NOMO-1 treated with DMSO at 0.1 percent for 48 hours (cell line): ENCODE measurements around the gene CRTC3.
"Not testable (repeated sequence)": the region's sequence is repeated elsewhere in the genome, so short reads cannot be mapped to it uniquely, and the experiment has no call there.

Source experiments
- DNase-seq: peaks from one replicate; lab custom pipeline; 2025; ENCODE audit not compliant: unreplicated experiment; lab: John Stamatoyannopoulos, UW

Gene CRTC3

DNA sequence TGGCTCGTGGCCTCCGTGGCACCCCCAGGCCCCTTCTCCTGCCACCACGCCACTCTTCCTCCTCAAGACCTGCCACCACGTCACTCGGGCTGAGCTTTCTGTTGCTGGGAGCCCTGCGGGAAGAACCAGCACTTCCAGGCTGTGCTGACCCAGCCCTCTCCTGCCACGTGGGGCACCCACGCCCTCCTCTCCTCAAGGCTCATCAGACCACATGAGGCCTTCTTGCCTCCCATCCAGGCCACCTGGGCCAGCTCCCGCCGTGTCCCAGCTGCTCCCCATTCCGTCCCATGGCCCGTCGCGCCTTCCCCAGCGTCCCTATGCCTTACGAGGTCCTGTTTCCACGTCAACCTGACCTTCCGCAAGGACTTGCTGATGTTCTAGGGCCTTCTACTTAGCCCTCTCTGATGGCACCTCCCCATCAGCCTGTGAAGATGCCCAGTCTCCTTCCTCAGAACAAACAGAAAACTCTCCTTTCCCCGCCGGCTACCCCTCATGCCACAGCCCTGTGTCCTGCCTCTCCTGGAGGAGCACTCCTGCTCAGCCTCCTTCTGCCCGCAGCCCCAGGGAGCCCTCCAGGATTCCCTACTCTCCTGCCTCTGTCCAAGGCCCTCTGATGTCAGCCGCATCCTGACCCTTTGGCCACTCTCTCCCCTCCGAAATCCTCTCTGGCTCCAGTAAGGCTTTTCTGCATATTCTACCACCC, 116.3 kb downstream of the CRTC3 start:
- DNase-seq: no peak

DNA sequence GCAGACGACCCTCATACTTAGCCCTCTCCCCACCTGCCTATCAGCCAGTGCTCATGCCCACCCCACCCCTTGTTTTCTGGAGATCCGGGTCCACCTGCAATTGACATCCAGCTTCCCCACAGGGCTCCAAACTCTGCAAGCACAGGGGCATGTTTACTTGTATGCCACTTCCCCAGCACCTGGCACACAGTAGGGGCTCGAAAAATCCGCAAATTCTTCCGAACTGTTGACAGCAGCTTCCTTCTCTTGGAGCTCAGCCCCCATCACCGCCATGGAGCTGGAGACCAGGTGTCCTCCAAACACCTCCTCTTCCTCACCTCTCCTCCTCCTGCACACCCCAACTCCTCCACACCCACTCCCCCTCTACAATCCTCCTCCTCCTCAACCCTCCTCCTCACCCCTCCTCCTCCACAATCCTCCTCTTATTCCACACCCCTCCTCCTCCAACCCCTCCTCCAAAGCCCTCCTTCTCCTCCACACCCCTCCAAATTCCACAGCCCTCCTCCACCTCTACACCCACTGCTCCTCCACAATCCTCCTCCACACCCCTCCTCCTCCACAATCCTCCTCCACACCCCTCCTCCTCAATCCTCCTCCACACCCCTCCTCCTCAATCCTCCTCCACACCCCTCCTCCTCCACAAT, 117.1 kb downstream of the CRTC3 start:
- DNase-seq: no peak

DNA sequence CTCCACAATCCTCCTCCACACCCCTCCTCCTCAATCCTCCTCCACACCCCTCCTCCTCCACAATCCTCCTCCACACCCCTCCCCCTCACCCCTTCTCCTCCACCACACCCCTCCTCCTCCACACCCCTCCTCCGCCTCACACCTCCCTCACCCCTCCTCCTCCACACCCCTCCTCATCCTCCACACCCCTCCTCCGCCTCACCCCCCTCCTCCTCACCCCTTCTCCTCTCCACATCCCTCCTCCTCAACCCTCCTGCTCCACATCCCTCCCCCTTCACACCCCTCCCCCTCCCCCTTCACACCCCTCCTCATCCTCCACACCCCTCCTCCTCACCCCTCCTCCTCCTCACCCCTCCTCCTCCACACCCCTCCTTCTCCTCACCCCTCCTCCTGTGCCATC, 117.6 kb downstream of the CRTC3 start:
- no peak for DNase-seq

DNA sequence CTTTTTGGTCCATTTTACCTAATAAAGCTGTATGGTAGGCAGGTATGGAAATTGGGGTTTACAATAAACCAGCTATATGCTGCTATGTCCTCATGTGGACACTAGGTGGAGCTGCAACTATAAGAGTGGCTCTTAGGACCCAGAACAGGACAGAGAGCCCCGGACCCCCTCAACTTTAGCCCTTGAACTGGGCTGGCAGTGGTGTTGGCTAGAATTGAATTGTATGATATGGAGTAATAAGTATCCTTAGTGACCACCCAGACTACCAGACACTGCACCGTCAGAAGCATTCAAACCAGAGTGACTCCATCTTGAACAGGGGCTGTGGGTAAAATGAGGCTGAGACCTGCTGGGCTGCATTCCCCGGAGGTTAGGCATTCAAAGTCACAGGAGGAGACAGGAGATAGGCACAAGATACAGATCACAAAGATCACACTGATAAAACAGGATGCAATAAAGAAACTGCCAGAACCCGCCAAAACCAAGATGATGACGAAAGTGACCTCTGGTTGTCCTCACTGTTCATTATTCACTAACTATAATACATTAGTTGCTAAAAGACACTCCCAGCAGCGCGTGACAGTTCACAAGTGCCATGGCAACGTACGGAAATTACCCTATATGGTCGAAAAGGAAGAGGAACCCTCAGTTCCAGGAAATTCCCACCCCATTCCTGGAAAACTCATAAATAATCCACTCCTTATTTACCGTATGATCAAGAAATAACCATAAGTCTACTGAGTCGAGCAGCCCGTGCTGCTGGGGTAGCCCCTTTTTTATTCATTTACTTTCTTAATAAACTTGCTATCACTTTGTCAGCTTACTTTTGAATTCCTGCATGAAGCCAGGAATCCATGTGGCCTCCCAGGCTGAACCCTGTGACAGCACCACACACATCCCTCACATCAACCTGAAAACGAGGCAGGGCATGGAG, 118.7 kb downstream of the CRTC3 start:
- peak; percentile 92 for DNase-seq

DNA sequence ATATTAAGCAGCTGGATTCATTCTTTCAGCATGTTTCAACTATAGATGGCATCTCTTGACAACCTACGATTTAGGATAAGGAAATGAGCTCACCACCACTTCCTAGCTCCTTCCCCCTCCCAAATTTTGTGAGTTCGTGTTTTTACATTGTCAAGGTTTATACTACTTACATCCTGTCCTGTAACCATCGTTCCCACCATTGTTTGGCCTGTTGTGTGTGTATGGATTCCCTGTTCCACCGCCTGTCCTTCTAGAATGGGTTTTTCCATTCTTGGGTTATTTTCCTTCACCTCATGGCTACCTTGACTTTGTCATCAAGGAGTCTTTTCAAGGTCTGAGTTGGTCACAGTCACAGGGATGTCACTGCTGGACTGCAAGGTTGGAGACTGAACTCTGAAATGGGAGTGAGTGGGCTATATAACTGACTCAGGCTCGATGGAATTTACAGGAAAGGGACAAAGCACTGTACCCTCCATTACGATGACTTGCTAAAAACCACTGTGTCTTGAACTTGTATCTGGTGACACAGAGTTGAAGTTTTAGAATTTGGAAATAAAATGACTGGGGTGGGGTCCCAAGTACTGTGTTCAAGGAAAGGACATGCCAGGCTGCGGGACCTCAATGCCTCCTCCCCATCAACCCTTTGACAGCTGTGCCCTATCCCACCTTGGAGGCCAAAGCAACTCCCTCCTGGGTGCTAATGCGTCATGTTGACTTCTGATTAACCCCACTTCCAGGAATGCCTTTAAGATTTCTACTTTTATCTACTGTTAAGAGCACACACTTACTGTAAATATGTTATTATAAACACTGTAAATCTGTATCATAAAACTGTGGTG, 120.6 kb downstream of the CRTC3 start:
- DNase-seq: peak; percentile 73

DNA sequence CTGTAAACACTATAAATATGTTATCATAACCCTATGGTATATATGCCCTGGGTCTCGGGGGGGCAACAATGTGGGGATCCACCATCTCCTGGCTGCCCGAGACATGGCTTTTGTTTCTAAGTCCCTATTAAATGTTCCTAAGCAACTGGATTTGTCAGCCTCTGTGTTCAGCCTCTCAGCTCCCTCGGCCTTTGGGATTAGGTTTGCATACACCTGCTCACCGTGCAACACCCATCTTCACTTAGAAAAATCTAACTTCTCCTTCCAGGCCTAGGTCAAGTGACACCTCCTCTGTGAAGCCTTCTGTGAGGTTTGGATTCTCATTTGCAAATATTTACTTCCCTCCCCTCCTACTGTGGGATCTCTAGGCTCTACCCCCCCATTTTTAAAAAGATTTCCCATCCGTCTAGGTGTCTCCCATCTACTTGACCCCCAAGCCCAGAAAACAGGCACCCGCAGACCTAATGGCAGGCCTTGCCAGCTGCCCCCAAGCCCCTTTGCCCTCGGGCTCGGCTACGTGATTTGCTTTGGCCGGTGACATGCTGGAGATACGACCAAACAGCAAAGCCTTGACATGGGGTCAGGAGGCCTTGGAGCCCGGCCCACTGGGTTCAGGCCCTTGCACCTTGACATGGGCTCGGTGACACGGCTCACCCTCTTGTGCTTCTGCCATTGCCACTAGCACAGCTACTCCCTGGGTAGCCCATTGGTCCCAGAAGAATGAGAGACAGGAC, 121.4 kb downstream of the CRTC3 start:
- DNase-seq: no peak

DNA sequence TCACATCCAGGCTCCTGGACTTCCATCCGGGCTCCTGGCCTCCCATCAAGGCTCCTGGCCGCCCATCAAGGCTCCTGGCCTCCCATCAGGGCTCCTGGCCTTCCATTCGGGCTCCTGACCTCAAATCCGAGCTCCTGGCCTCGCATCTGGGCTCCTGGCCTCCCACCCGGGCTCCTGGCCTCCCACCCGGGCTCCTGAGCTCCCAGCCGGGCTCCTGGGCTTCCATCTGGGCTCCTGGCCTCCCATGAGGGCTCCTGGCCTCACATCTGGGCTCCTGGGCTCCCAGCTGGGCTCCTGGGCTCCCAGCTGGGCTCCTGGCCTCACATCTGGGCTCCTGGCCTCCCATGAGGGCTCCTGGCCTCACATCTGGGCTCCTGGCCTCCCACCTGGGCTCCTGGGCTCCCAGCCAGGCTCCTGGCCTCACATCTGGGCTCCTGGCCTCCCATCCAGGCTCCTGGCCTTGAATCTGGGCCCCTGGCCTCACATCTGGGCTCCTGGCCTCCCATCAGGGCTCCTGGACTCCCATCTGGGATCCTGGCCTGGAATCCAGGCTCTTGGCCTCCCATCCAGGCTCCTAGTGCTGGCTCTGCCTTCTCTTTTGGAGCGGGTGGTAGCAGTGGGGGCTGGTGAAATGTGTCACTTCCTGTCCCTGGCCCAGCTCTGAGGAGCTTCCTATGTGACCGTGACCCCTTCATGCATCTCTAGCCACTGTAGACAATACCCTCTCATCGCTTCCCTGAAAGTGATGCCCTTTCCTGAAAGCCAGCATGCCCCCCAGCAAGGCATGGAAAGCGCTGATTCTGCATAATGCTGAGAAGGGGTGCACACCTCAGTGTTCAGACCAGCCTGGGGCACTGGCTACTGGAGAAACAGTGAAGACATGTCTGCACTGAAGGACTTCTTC, 124.8 kb downstream of the CRTC3 start:
- DNase-seq: peak; percentile 31

DNA sequence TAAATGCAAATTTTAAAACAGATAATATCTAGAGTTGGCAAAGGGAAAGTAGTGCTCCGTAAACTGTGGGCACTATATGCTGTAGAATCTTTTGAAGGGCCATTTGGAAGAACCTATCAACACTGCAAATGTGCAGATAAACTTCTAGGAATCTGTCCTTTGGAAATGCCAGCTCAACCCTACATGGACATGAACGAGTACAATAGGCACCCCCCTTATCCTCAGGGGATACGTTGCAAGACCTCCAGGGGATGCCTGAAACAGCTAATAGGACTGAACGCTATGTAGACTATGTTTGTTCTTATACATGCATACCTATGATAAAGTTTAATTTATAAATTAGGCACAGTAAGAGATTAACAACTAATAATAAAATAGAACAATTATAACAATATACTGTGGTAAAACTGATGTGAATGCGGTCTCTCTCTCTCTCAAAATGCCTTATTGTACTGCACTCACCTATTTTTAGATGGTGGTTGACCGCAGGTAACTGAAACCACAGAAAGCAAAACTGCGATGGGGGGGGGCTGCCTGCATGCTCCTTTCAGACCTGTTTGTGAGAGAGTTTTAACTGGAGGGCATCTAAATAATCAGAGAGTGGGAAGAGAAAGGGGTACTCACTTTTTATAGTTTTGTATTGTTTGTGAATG, 127.9 kb downstream of the CRTC3 start:
- DNase-seq: peak; percentile 77

DNA sequence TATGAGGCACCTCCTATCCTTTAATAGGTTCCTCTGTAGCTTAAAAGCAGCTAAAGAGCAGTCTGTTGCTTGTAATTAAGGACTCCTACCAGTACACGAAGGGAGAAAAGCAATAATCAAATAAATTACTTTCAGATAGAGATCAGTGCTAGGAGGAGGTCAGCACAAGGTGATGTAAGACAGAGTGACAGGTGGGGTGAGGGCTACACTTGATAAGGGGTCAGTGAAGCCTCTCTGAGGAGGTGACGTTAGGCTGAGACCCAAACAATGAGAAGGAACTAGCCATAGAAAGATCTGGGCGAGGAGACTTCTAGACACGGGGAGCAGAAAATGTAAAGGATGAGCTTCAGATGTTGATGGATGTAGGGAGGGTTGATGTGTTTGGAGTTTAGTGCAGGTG, 129.8 kb downstream of the CRTC3 start:
- no peak for DNase-seq

DNA sequence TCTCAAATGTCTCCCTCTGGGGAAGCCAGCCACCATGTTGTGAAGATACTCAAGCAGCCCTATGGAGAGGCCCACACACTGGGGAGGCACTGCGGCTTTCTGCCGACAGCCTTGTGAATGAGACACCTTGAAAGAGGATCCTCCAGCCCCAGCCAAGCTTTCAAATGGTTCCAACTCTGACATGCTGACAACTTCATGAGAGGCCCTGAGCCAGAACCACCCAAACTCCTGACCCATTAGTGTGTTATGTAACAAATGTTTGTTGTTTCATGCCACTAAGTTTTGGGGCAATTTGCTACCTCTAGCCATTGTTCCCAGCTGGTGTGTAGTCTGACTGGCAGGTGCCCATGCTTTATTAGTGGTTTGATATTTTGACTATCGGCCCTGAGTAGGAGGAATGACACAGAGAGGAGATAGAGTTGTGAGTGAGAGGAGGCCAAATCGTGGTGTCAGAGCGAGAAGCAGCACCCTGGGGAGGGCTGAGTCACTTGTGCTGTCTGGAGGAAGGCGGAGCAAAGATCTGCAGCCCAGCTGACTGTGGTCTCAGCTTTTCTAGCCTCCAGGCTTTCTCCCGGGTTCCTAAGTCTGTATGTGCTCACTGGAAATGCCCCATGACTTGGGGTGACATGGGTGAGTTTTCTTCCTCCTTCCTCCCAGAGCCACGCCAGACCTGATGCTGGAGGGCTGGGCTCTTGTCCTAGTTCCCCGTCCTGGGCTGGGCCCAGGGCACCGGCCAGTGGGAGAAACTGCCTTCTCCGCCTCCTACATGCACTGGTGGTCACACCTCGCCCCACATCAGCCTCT, 130.7 kb downstream of the CRTC3 start:
- DNase-seq: peak; percentile 96

DNA sequence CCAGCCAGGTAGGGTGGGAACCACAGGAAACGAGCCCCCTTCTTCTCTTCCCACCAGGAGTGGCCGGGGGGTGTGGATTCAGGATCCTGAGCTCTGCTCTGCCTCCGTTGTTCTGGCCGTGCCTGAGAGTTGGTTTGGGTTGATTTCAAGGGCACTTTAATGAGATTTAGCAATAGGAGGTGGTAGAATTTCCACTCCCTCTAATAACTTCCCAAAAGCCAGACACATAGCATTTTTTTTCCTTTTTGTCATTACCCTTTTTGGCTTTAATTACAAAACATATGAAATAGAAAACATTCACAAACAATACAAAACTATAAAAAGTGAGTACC, 131.2 kb downstream of the CRTC3 start:
- DNase-seq: peak; percentile 92

DNA sequence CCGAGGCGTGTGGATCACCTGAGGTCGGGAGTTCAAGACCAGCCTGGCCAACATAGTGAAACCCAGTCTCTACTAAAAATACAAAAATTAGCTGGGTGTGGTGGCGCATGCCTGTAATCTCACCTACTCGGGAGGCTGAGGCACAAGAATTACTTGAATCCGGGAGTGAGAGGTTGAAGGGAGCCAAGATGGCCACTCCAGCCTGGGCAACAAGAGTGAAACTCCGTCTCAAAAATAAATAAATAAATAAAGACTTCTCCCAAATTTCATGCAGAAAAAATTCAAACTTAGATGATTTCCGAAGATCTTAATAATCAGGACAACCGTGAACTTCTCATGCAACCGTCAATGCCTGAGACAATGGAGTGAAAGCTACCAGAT, 134.3 kb downstream of the CRTC3 start:
- not testable (repeated sequence) for DNase-seq

DNA sequence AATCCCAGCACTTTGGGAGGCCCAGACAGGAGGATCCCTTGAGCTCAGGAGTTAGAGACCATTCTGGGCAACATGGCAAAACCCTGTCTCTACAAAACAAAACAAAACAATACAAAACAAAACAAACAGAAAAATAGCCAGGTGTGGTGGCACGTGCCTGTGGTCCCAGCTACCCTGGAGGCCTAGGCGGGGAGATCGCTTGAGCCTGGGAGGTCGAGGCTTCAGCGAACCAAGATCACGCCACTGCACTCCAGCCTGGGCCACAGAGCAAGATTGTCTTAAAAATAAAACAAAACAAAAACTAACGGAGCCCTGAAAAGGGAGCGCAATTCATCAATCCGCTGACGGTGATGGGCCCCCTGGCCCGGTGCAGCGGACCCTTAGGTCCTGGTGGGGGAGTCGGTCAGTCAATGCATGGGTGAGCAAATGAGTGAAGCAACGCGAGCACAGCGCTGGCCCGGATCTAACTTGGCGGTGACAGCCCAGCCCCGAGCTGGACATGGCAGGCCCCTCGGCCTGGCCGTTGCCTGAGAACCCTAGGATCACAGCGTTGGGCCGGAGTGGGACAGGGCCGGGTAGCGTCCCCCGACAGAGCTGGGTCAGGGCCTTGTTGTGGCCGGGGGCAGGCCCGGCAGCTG, 135.0 kb downstream of the CRTC3 start:
- DNase-seq: peak; percentile 31

DNA sequence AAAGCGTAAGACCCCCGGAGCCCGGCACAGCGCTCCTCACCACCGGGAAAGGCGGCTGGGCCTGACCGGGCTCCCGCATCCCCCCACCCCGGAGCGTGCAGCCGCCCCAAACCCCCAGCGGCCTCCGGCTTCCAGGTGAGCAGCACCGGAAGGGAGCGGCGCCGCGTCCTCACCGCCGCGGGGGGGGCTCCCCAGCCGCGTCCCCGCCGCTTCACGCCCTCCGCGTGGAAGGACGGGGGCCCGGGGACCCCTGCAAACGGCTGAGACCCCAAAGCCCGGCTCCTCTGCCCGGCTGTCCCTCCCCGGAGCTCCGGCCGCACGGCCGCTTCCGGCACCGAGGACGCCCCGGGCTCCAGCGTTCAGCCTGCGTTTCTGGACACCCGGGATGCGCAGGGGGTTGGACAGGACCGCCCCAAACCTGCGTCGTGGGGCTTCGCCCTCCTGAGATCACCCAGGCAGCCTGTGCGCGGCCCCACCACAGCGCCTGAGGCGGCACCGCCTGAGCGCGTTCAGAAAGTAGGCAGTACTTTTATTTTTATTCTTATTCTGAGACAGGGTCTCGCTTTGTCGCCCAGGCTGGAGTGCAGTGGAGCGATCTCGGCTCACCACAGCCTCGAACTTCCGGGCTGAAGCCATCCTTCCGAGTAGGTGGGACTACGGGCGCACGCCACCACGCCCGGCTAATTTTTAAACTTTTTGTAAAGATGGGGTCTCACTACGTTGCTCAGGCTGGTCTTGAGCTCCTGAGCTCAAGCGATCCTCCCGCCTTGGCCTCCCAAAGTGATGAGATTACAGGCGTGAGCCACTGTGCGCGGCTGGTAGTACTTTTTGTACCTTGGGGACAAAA, 135.8 kb downstream of the CRTC3 start:
- DNase-seq: peak; percentile 50

DNA sequence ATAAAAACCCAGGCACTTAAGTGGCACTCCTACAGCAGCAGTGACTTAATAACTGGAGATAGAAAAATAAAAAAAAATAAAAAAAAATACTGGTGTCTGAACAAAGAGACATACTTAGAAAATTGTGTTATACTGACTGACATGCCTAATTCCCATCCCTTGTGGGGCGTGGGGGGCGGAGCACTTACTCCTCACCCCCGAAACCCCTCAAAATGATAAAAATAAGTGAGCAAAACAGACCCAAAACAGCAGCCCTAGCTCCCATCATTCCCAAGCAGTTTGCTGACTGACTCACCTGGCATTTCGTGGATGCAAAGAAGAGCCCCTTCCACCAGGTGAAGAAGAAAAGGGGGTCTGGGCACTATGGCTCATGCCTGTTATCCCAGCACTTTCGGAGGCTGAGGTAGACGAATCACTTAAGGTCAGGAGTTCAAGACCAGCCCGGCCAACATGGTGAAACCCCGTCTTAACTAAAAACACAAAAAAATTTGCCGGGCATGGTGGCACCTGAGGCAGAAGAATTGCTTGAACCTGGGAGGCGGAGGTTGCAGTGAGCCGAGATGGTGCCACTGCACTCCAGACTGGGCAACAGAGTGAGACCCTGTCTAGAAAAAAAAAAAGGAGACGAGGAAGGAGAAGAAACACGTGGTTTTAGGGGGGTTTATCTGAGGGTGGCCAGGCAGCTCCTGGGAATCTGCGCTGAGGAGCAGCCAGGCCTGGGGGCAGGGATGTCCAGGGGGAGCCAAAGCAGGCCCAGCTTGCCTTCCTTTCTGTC, 136.6 kb downstream of the CRTC3 start:
- no peak for DNase-seq
